A549 (cell line): Measurements from ENCODE around the gene CAV3. TPM values are rescaled to one million over a fixed set of nuclear protein-coding genes. Genes with fewer than 3 reads are reported as not detected.
A peak's percentile ranks its signal among the peaks of the same experiment; 100 is the strongest.

Experiments used
- ATAC-seq, 2 experiments: fragments of 200-7000 bp in 1 of 2; fragments of >200 bp in 1 of 2; cut with Nextera tagmentation in 1 of 2; cut with Tn5 transposase in 1 of 2; 3 replicates each; pipeline versions ENCODE4 v1.8.0 to v1.9.1; 2018 to 2020; ENCODE audit warnings: mild to moderate bottlenecking in 1 of 2, moderate library complexity in 1 of 2
- CTCF ChIA-PET: fragments of 300-600 bp; sonication (Branson Sonifier 250); formaldehyde crosslinking; extraction: SDS; loops from one replicate; lab custom pipeline; 2021; ENCODE audit warnings: antibody characterized with exemption, inconsistent platforms; lab: Yijun Ruan, JAX
- POLR2A ChIA-PET: fragments of 350-600 bp; formaldehyde crosslinking; extraction: SDS; loops from one replicate; lab custom pipeline; 2021; ENCODE audit warnings: antibody characterized with exemption, inconsistent platforms; lab: Yijun Ruan, JAX
- DNase-seq, 2 experiments: peaks; one replicate each; pipeline versions ENCODE4 v3.0.0 to v3.0.0-alpha.2; 2011 to 2016; ENCODE audit warnings: low read depth in 1 of 2, low spot score in 1 of 2
- FAIRE-seq: peaks from 2 replicates; lab custom pipeline; 2011; peaks lifted over from hg19 to GRCh38; lab: Jason Lieb, UNC
- H3K27ac ChIP-seq, 2 experiments: fragments of >200 bp; sonication (Bioruptor Twin); formaldehyde crosslinking; 3 replicates each; pipeline ENCODE4 v1.5.1; 2016 to 2017
- H3K4me1 ChIP-seq: fragments of >200 bp; sonication (Bioruptor Twin); formaldehyde crosslinking; 3 replicates; pipeline ENCODE4 v1.6.1; 2016
- H3K4me2 ChIP-seq: fragments of >200 bp; sonication (Bioruptor Twin); formaldehyde crosslinking; 3 replicates; pipeline ENCODE4 v1.6.1; 2016
- H3K4me3 ChIP-seq: fragments of >200 bp; sonication (Bioruptor Twin); formaldehyde crosslinking; 3 replicates; pipeline ENCODE4 v1.5.1; 2016
- H3K9me3 ChIP-seq: fragments of >200 bp; sonication (Bioruptor Twin); formaldehyde crosslinking; 3 replicates; pipeline ENCODE4 v1.6.1; 2016
- ATOH8 ChIP-seq: fragments of 250-450 bp; sonication (Bioruptor Pico); IDR thresholded peaks from 2 replicates; pipeline ENCODE4 v1.5.0; 2020; ENCODE audit warnings: low read depth, mild to moderate bottlenecking, moderate library complexity
- BCL3 ChIP-seq: fragments of >200 bp; sonication (Bioruptor Twin); formaldehyde crosslinking; IDR thresholded peaks from 3 replicates; pipeline ENCODE4 v1.6.1; 2016
- BHLHE40 ChIP-seq: IDR thresholded peaks from 2 replicates; pipeline ENCODE4 v1.6.1; 2012; ENCODE audit warnings: low read depth, low read length, inconsistent platforms
- CBX8 ChIP-seq: fragments of 200-600 bp; sonication (generic); IDR thresholded peaks from 2 replicates; pipeline ENCODE4 v1.6.1; 2016
- CEBPB ChIP-seq, 2 experiments: fragments of >200 bp in 1 of 2; sonication (Bioruptor Twin) in 1 of 2; formaldehyde crosslinking in 1 of 2; IDR thresholded peaks; 2 replicates each; pipeline ENCODE4 v1.6.1; 2012 to 2016
- ELK1 ChIP-seq: fragments of 150-350 bp; IDR thresholded peaks from 2 replicates; pipeline ENCODE4 v1.6.1; 2014; ENCODE audit warnings: low read depth, mild to moderate bottlenecking, low read length
- FOSL2 ChIP-seq, 2 experiments: fragments of 450-650 bp in 1 of 2; fragments of >200 bp in 1 of 2; sonication (Bioruptor Twin) in 1 of 2; formaldehyde crosslinking; IDR thresholded peaks; 2 replicates each; pipeline versions ENCODE4 v1.5.0 to v1.6.1; 2016 to 2020; ENCODE audit warnings: mild to moderate bottlenecking in 1 of 2, moderate library complexity in 1 of 2
- HEYL ChIP-seq: fragments of 250-450 bp; sonication (Bioruptor Pico); IDR thresholded peaks from 2 replicates; pipeline ENCODE4 v1.8.0; 2021; ENCODE audit warnings: mild to moderate bottlenecking, moderate library complexity
- HMGXB4 ChIP-seq: fragments of 250-450 bp; sonication (Bioruptor Pico); IDR thresholded peaks from 2 replicates; pipeline ENCODE4 v1.5.0; 2021; ENCODE audit warnings: mild to moderate bottlenecking, moderate library complexity, borderline replicate concordance
- HOXA7 ChIP-seq: fragments of 250-450 bp; sonication (Bioruptor Pico); IDR thresholded peaks from 2 replicates; pipeline ENCODE4 v1.5.0; 2020; ENCODE audit warnings: mild to moderate bottlenecking, moderate library complexity
- HOXB5 ChIP-seq: fragments of 250-450 bp; sonication (Bioruptor Pico); IDR thresholded peaks from 2 replicates; pipeline ENCODE4 v1.5.0; 2020; ENCODE audit warnings: mild to moderate bottlenecking, moderate library complexity
- JUNB ChIP-seq: fragments of >200 bp; sonication (Bioruptor Twin); formaldehyde crosslinking; IDR thresholded peaks from 2 replicates; pipeline ENCODE4 v1.6.1; 2016
- KDM5A ChIP-seq: fragments of 200-600 bp; sonication (generic); IDR thresholded peaks from 2 replicates; pipeline ENCODE4 v1.6.1; 2016; ENCODE audit warnings: antibody characterized with exemption, mild to moderate bottlenecking
- MAFK ChIP-seq: fragments of 450-650 bp; IDR thresholded peaks from 2 replicates; pipeline ENCODE4 v1.6.1; 2014; ENCODE audit not compliant: partially characterized antibody
- MAX ChIP-seq: IDR thresholded peaks from 2 replicates; pipeline ENCODE4 v1.6.1; 2012
- NPAS2 ChIP-seq: fragments of 250-450 bp; sonication (Bioruptor Pico); IDR thresholded peaks from 2 replicates; pipeline ENCODE4 v1.8.0; 2022; ENCODE audit warnings: mild to moderate bottlenecking, moderate library complexity, borderline replicate concordance
- NR3C1 ChIP-seq: fragments of >200 bp; sonication (Bioruptor Twin); formaldehyde crosslinking; IDR thresholded peaks from 3 replicates; pipeline ENCODE4 v1.6.1; 2017
- PBX3 ChIP-seq: IDR thresholded peaks from 2 replicates; pipeline ENCODE4 v1.6.1; 2012
- POLR2AphosphoS2 ChIP-seq: conservative IDR thresholded peaks from 2 replicates; pipeline ENCODE4 v1.6.1; 2012; ENCODE audit warnings: low read length, improper control_type of control experiment, inconsistent platforms
- RAD21 ChIP-seq, 2 experiments: fragments of >200 bp in 1 of 2; sonication (Bioruptor Twin) in 1 of 2; formaldehyde crosslinking in 1 of 2; IDR thresholded peaks in 1 of 2; conservative IDR thresholded peaks in 1 of 2; 2 replicates in 1 of 2; 3 replicates in 1 of 2; pipeline ENCODE4 v1.6.1; 2012 to 2018; ENCODE audit warnings: inconsistent platforms in 1 of 2
- RCOR1 ChIP-seq: fragments of 150-350 bp; IDR thresholded peaks from 2 replicates; pipeline ENCODE4 v1.6.1; 2014; ENCODE audit warnings: antibody characterized with exemption, low read length, low read depth
- RFX5 ChIP-seq: fragments of 450-650 bp; IDR thresholded peaks from 2 replicates; pipeline ENCODE4 v1.7.1; 2014; ENCODE audit warnings: antibody characterized with exemption, mild to moderate bottlenecking, moderate library complexity
- TP53 ChIP-seq: fragments of 250-450 bp; sonication (Bioruptor Pico); IDR thresholded peaks from 2 replicates; pipeline ENCODE4 v1.5.0; 2021; ENCODE audit warnings: mild to moderate bottlenecking, moderate library complexity
- ZNF302 ChIP-seq: fragments of 250-450 bp; sonication (Bioruptor Pico); IDR thresholded peaks from 2 replicates; pipeline ENCODE4 v1.9.0; 2021; ENCODE audit warnings: inconsistent platforms, mild to moderate bottlenecking, moderate library complexity
- WGBS: methylation state at CpG from one replicate; pipeline ENCODE4 v1.1.6; 2017; ENCODE audit errors: missing lambda C conversion rate; 5-methylcytosine and 5-hydroxymethylcytosine counted together
- polyA plus RNA-seq, 4 experiments: library from polyadenylated mRNA; depleted of rRNA in 3 of 4; stranded (reverse); fragments of >200 nt; fragmentation: RNase III in 1 of 4; extraction: RNeasy Plus Mini Kit Qiagen cat#74134 plus additional on column Dnase treatment in 1 of 4; gene quantifications; 2 replicates in 3 of 4; 3 replicates in 1 of 4; pipeline ENCODE4 v1.2.3, GENCODE V29; 2011 to 2017

CAV3 gene
- polyA plus RNA-seq, 2 of the 4 experiments (the other 2 are of a cell fraction), result not detected

- TF ChIP-seq BCL3 (no peak), RFX5 (no peak), NR3C1 (no peak), ATOH8 (CRISPR knock-in tag) (no peak), CEBPB (IDR thresholded peaks at IDR 0.05) (no peak)
- TF ChIP-seq, all 56 proteins: peak for 0
Observed at GRCh38 chr3:8777201-8777977, 43.8 kb downstream of the CAV3 start (continued).

- H3K27ac ChIP-seq, result no peak overlapping the region
- TF ChIP-seq NPAS2 (no peak), POLR2AphosphoS2 (no peak), KDM5A (no peak), CBX8 (no peak), MAX (no peak), ZNF302 (CRISPR knock-in tag) (no peak), HOXA7 (CRISPR knock-in tag) (no peak), RAD21 (conservative IDR thresholded peaks at IDR 0.05 in 1 of 2, IDR thresholded peaks at IDR 0.05 in 1 of 2) (no peak), JUNB (no peak), HOXB5 (CRISPR knock-in tag) (no peak)
- WGBS, result 73% methylated on average over 5 of the region's 5 CpGs
- H3K4me3 ChIP-seq, result no peak overlapping the region
- H3K4me1 ChIP-seq, result no peaks in the 10 kb centered on the region
- FAIRE-seq, result no peak
- ATAC-seq, result no peak
- no peak for DNase-seq
- ChIA-PET POLR2A (no interaction called here), CTCF (interaction anchor here (3.7 kb wide), 1 partner anchor 8 kb away, joined by 39 read pairs; the partner anchor contains the start of gene OXTR)
- H3K4me2 ChIP-seq, result no peak overlapping the region
- H3K9me3 ChIP-seq, result no peaks in the 10 kb centered on the region
Observed at GRCh38 chr3:8777978-8778267, 44.3 kb downstream of the CAV3 start.

- POLR2A ChIA-PET, result interaction anchor here (0.5 kb wide), 1 partner anchor 39 kb away, joined by 4 read pairs; no protein-coding TSS in a partner anchor
- H3K27ac ChIP-seq, result no peak overlapping the region
- TF ChIP-seq RFX5 (no peak), MAFK (peak; percentile 82)
- TF ChIP-seq, all 56 proteins: peak for 1
- DNase-seq (no peak), ATAC-seq (no peak), FAIRE-seq (no peak)
- 71% methylated on average over 5 of the region's 5 CpGs for WGBS
- H3K4me1 ChIP-seq, result no peaks in the 10 kb centered on the region
- H3K4me2 ChIP-seq, result no peak overlapping the region
- no peaks in the 10 kb centered on the region for H3K9me3 ChIP-seq
- CTCF ChIA-PET, result interaction anchor here (3.7 kb wide), 1 partner anchor 9 kb away, joined by 39 read pairs; the partner anchor contains the start of gene OXTR
- H3K4me3 ChIP-seq, result no peak overlapping the region
Observed at GRCh38 chr3:8778475-8778874, 44.9 kb downstream of the CAV3 start.

- FAIRE-seq (no peak), ATAC-seq (no peak), DNase-seq (no peak)
- ChIA-PET CTCF (interaction anchor here (0.7 to 3.7 kb wide), 2 partner anchors 11 to 15 kb away, joined by 3 to 39 read pairs; partner anchors contain the start of gene OXTR), POLR2A (no interaction called here)
- Histone ChIP-seq H3K9me3 (no peaks in the 10 kb centered on the region), H3K4me3 (no peak overlapping the region), H3K27ac (no peak overlapping the region), H3K4me1 (no peaks in the 10 kb centered on the region), H3K4me2 (no peak overlapping the region)
- TF ChIP-seq TP53 (CRISPR knock-in tag) (no peak), ATOH8 (CRISPR knock-in tag) (no peak), HMGXB4 (CRISPR knock-in tag) (no peak), ELK1 (no peak), POLR2AphosphoS2 (no peak), FOSL2 (IDR thresholded peaks at IDR 0.05) (no peak), FOSL2 (CRISPR knock-in tag; IDR thresholded peaks at IDR 0.05) (no peak), KDM5A (no peak), RCOR1 (no peak), NR3C1 (no peak), PBX3 (no peak), HEYL (CRISPR knock-in tag) (no peak), BHLHE40 (no peak), JUNB (no peak)
Observed at GRCh38 chr3:8780279-8780678, 46.7 kb downstream of the CAV3 start.
